Measurements from ENCODE around the gene RAD51B. TPM values are rescaled to one million over a fixed set of nuclear protein-coding genes. Genes with fewer than 3 reads are reported as not detected.
"Not testable (repeated sequence)": the region's sequence is repeated elsewhere in the genome, so short reads cannot be mapped to it uniquely, and the experiment has no call there.

RAD51B gene
- total and polyA plus RNA-seq, 9 donors = 21.6 to 70.1 (median 35.1) TPM

GRCh38 chr14:68661226-68662225 is 841.9 kb downstream of the RAD51B start:
- intact Hi-C loops (cut with DNase I) = loop anchor here in 1 of 4 donors (10.0 kb wide), 1 partner anchor 107 kb away; no protein-coding TSS in a partner anchor
- Histone ChIP-seq H3K36me3 (no peaks in the 10 kb centered on the region), H3K4me3 (no peak overlapping the region), H3K9me3 (no peaks in the 10 kb centered on the region), H3K27me3 (no peaks in the 10 kb centered on the region), H3K4me1 (ENCODE audit: insufficient read depth) (peaks cover 44% of the 10 kb centered on the region), H3K27ac (no peak overlapping the region)
- 91 to 95% (median 92%) methylated on average over 14 of the region's 14 CpGs for WGBS, 3 donors
- TF ChIP-seq EP300 (IDR thresholded peaks at IDR 0.05) (no peak), CTCF (IDR thresholded peaks at IDR 0.05) (no peak), POLR2A (IDR thresholded peaks at IDR 0.05) (no peak)
- peak in 2 of 5 donors; percentile 6 to 14 for DNase-seq

GRCh38 chr14:68662392-68662791 is 842.8 kb downstream of the RAD51B start:
- intact Hi-C loops (cut with DNase I) = loop anchor here in 1 of 4 donors (10.0 kb wide), 1 partner anchor 108 kb away; no protein-coding TSS in a partner anchor
- no peak for TF ChIP-seq POLR2A (IDR thresholded peaks at IDR 0.05)
- TF ChIP-seq EP300 (IDR thresholded peaks at IDR 0.05) = no peak
- no peak for TF ChIP-seq CTCF (IDR thresholded peaks at IDR 0.05)

GRCh38 chr14:68662826-68663225 is 843.2 kb downstream of the RAD51B start:
- peak in 2 of 5 donors; percentile 7 to 18 for DNase-seq
- WGBS, 3 donors = 81 to 96% (median 85%) methylated on average over 5 to 6 of the region's 6 CpGs
- intact Hi-C loops (cut with DNase I) = loop anchor here in 1 of 4 donors (10.0 kb wide), 1 partner anchor 108 kb away; no protein-coding TSS in a partner anchor
- H3K27ac ChIP-seq = peak overlapping the region in 1 of 2 donors; percentile 76
- H3K36me3 ChIP-seq, H3K27me3 ChIP-seq, H3K9me3 ChIP-seq, H3K4me3 ChIP-seq: not testable (repeated sequence)
- peaks cover 47% of the 10 kb centered on the region for H3K4me1 ChIP-seq (ENCODE audit: insufficient read depth)

More at GRCh38 chr14:68662392-68662791, 842.8 kb downstream of the RAD51B start:
- Histone ChIP-seq H3K9me3 (no peaks in the 10 kb centered on the region), H3K27me3 (no peaks in the 10 kb centered on the region), H3K36me3 (no peaks in the 10 kb centered on the region), H3K27ac (no peak overlapping the region), H3K4me1 (ENCODE audit: insufficient read depth) (peaks cover 45% of the 10 kb centered on the region), H3K4me3 (no peak overlapping the region)
- 71 to 78% (median 77%) methylated on average over 3 of the region's 3 CpGs for WGBS, 3 donors
- peak in 2 of 5 donors; percentile 5 to 15 for DNase-seq

GRCh38 chr14:68663385-68664076 is 844.0 kb downstream of the RAD51B start:
- intact Hi-C loops (cut with DNase I) = loop anchor here in 1 of 4 donors (10.0 kb wide), 1 partner anchor 109 kb away; no protein-coding TSS in a partner anchor
- Histone ChIP-seq H3K27me3 (no peaks in the 10 kb centered on the region), H3K9me3 (no peaks in the 10 kb centered on the region), H3K36me3 (no peaks in the 10 kb centered on the region), H3K4me3 (no peak overlapping the region), H3K27ac (peak overlapping the region in 1 of 2 donors; percentile 76), H3K4me1 (ENCODE audit: insufficient read depth) (peaks cover 41% of the 10 kb centered on the region)
- peak in 1 of 3 donors; percentile 9 for TF ChIP-seq CTCF (IDR thresholded peaks at IDR 0.05)
- TF ChIP-seq EP300 (IDR thresholded peaks at IDR 0.05) = no peak
- TF ChIP-seq POLR2A (IDR thresholded peaks at IDR 0.05) = no peak
- DNase-seq = peak in 2 of 5 donors; percentile 7 to 28
- WGBS, 3 donors = 75 to 91% (median 82%) methylated on average over 9 of the region's 9 CpGs

Measured in ovary (tissue), 9 donors.